IMR-90 (cell line): ENCODE measurements around the gene PPIL4. TPM values are rescaled to one million over a fixed set of nuclear protein-coding genes. Genes with fewer than 3 reads are reported as not detected.

Source experiments
- ATAC-seq: fragments of 200-7000 bp; cut with Tn5 transposase; 2 replicates; pipeline ENCODE4 v1.9.1; 2020; ENCODE audit warnings: low read depth, mild to moderate bottlenecking, moderate library complexity
- BruUV-seq: library from RNA; stranded (reverse); fragments of 400-500 nt; replicated peaks from 2 replicates; lab custom pipeline; 2021; lab: Mats Ljungman, UMichigan
- CTCF ChIA-PET: fragments of 300-600 bp; formaldehyde crosslinking; extraction: SDS; loops from one replicate; lab custom pipeline; 2021; ENCODE audit warnings: antibody characterized with exemption; lab: Yijun Ruan, JAX
- POLR2A ChIA-PET: fragments of 300-600 bp; sonication (Branson Sonifier 250); formaldehyde crosslinking; loops from one replicate; lab custom pipeline; 2022; ENCODE audit warnings: antibody characterized with exemption; ENCODE audit not compliant: unreplicated experiment; lab: Charles Lee
- DNase-seq: peaks from one replicate; pipeline ENCODE4 v3.0.0; 2013
- H2AFZ ChIP-seq: replicated peaks from 2 replicates; pipeline ENCODE3; 2013; ENCODE audit warnings: low read length, mild to moderate bottlenecking; ENCODE audit not compliant: poor library complexity
- H2AK5ac ChIP-seq: 2 replicates; pipeline ENCODE4 v1.6.1; 2013; ENCODE audit warnings: low read depth, low read length, inconsistent platforms
- H2AK9ac ChIP-seq: replicated peaks from 2 replicates; pipeline ENCODE3; 2013; ENCODE audit warnings: mild to moderate bottlenecking, low read depth, low read length, moderate library complexity; ENCODE audit not compliant: poor library complexity
- H2BK120ac ChIP-seq: 2 replicates; pipeline ENCODE4 v1.6.1; 2013; ENCODE audit warnings: low read depth, low read length, inconsistent platforms
- H2BK15ac ChIP-seq: 3 replicates; pipeline ENCODE4 v1.6.1; 2013; ENCODE audit warnings: low read depth, low read length, inconsistent platforms
- H2BK20ac ChIP-seq: 2 replicates; pipeline ENCODE4 v1.6.1; 2013; ENCODE audit warnings: low read depth, mild to moderate bottlenecking, inconsistent platforms, low read length, moderate library complexity
- H2BK5ac ChIP-seq: 2 replicates; pipeline ENCODE4 v1.6.1; 2013; ENCODE audit warnings: mild to moderate bottlenecking, low read depth, low read length, inconsistent platforms; ENCODE audit not compliant: poor library complexity, severe bottlenecking
- H3K14ac ChIP-seq: replicated peaks from 2 replicates; pipeline ENCODE4 v1.6.1; 2013; ENCODE audit warnings: low read depth, low read length, inconsistent platforms
- H3K18ac ChIP-seq: 2 replicates; pipeline ENCODE4 v1.6.1; 2013; ENCODE audit warnings: low read depth, low read length, control low read depth
- H3K23ac ChIP-seq: 2 replicates; pipeline ENCODE4 v1.6.1; 2013; ENCODE audit warnings: low read depth, low read length, inconsistent platforms
- H3K27ac ChIP-seq: 2 replicates; pipeline ENCODE4 v1.5.1; 2013; ENCODE audit warnings: mild to moderate bottlenecking, control low read depth, low read length; ENCODE audit not compliant: insufficient read depth
- H3K27me3 ChIP-seq: 2 replicates; pipeline ENCODE4 v1.6.1; 2013; ENCODE audit warnings: low read length; ENCODE audit not compliant: control insufficient read depth, insufficient read depth
- H3K36me3 ChIP-seq: 2 replicates; pipeline ENCODE4 v1.6.1; 2013; ENCODE audit warnings: low read length, mixed read lengths; ENCODE audit not compliant: control insufficient read depth, insufficient read depth
- H3K4ac ChIP-seq: 2 replicates; pipeline ENCODE4 v1.6.1; 2013; ENCODE audit warnings: low read depth, low read length, inconsistent platforms
- H3K4me1 ChIP-seq: 2 replicates; pipeline ENCODE4 v1.6.1; 2013; ENCODE audit warnings: low read length, mixed read lengths; ENCODE audit not compliant: control insufficient read depth, insufficient read depth
- H3K4me2 ChIP-seq: 2 replicates; pipeline ENCODE4 v1.6.1; 2013; ENCODE audit warnings: low read depth, mild to moderate bottlenecking, control low read depth, low read length, moderate library complexity
- H3K4me3 ChIP-seq: 2 replicates; pipeline ENCODE4 v1.5.1; 2013; ENCODE audit warnings: low read depth, mild to moderate bottlenecking, control low read depth, low read length, moderate library complexity; ENCODE audit not compliant: insufficient read depth
- H3K56ac ChIP-seq: 2 replicates; pipeline ENCODE4 v1.6.1; 2013; ENCODE audit warnings: low read length, inconsistent platforms; ENCODE audit not compliant: insufficient read depth; ENCODE audit errors: extremely low read depth
- H3K79me1 ChIP-seq, 2 experiments: 2 replicates each; pipeline ENCODE4 v1.6.1; 2013; ENCODE audit warnings: low read length in 2 of 2, inconsistent platforms in 1 of 2, low read depth in 1 of 2
- H3K9ac ChIP-seq: 2 replicates; pipeline ENCODE4 v1.6.1; 2013; ENCODE audit warnings: low read depth, low read length, control low read depth
- H3K9me1 ChIP-seq: 2 replicates; pipeline ENCODE4 v1.6.1; 2013; ENCODE audit warnings: low read length, inconsistent platforms; ENCODE audit not compliant: insufficient read depth
- H3K9me3 ChIP-seq: 2 replicates; pipeline ENCODE4 v1.6.1; 2013; ENCODE audit warnings: low read length; ENCODE audit not compliant: control insufficient read depth, insufficient read depth
- H4K20me1 ChIP-seq: 2 replicates; pipeline ENCODE4 v1.6.1; 2013; ENCODE audit warnings: low read length, inconsistent platforms; ENCODE audit not compliant: insufficient read depth
- H4K5ac ChIP-seq: 2 replicates; pipeline ENCODE4 v1.6.1; 2013; ENCODE audit warnings: mild to moderate bottlenecking, low read depth, low read length, control low read depth
- H4K8ac ChIP-seq, 2 experiments: 2 replicates each; pipeline ENCODE4 v1.6.1; 2013; ENCODE audit warnings: low read depth in 2 of 2, low read length in 2 of 2, control low read depth in 1 of 2, inconsistent platforms in 1 of 2
- H4K91ac ChIP-seq: 2 replicates; pipeline ENCODE4 v1.6.1; 2013; ENCODE audit warnings: low read depth, low read length, inconsistent platforms; ENCODE audit not compliant: insufficient read depth
- BHLHE40 ChIP-seq: fragments of 150-350 bp; IDR thresholded peaks from 2 replicates; pipeline ENCODE4 v1.6.1; 2016; ENCODE audit warnings: mild to moderate bottlenecking, low read depth, low read length
- FOS ChIP-seq: fragments of 150-350 bp; IDR thresholded peaks from 2 replicates; pipeline ENCODE4 v1.6.1; 2016; ENCODE audit warnings: low read depth, low read length
- MAFK ChIP-seq: IDR thresholded peaks from 2 replicates; pipeline ENCODE4 v1.6.1; 2012; ENCODE audit warnings: low read depth, low read length, improper control_type of control experiment
- MXI1 ChIP-seq: IDR thresholded peaks from 2 replicates; pipeline ENCODE4 v1.6.1; 2012; ENCODE audit warnings: low read depth, mild to moderate bottlenecking, low read length, moderate library complexity, borderline replicate concordance
- NFE2L2 ChIP-seq: fragments of 150-350 bp; IDR thresholded peaks from 2 replicates; pipeline ENCODE4 v1.6.1; 2016; ENCODE audit warnings: low read depth, mild to moderate bottlenecking, low read length
- WGBS, 2 experiments: methylation state at CpG; one replicate each; pipeline versions ENCODE4 v1.1.5 to v1.1.7; 2013; ENCODE audit warnings: missing lambda C conversion rate in 2 of 2; ENCODE audit not compliant: insufficient read length in 1 of 2; ENCODE audit errors: extremely low coverage in 2 of 2; 5-methylcytosine and 5-hydroxymethylcytosine counted together
- dilution Hi-C: fragments of 300-500 bp; cut with HindIII; formaldehyde crosslinking; loops from one replicate; pipeline ENCODE4 v1.14.3; 2018; ENCODE audit warnings: low sequenced_read_pairs; ENCODE audit not compliant: unreplicated experiment
- in situ Hi-C: fragments of 300-500 bp; cut with MboI; formaldehyde crosslinking; loops from 3 replicates; pipeline ENCODE4 v1.14.3; 2019; ENCODE audit warnings: low sequenced_read_pairs, inconsistent platforms, mixed read lengths
- intact Hi-C: fragments of 100-400 bp; cut with micrococcal nuclease; formaldehyde crosslinking; loops from 2 replicates; pipeline ENCODE4 v1.10.0; 2022
- polyA plus RNA-seq, 3 experiments: library from polyadenylated mRNA; depleted of rRNA; stranded (reverse); fragments of >200 nt; gene quantifications; 2 replicates each; pipeline ENCODE4 v1.2.3, GENCODE V29; 2012; ENCODE audit warnings: low replicate concordance in 1 of 3
- total RNA-seq: library from RNA; depleted of rRNA; stranded (reverse); fragments of >200 nt; gene quantifications from 2 replicates; pipeline ENCODE4 v1.2.3, GENCODE V29; 2012

The PPIL4 gene
- total and polyA plus RNA-seq, 2 of the 4 experiments (the other 2 are of a cell fraction): 10.6 to 13.3 TPM

DNA sequence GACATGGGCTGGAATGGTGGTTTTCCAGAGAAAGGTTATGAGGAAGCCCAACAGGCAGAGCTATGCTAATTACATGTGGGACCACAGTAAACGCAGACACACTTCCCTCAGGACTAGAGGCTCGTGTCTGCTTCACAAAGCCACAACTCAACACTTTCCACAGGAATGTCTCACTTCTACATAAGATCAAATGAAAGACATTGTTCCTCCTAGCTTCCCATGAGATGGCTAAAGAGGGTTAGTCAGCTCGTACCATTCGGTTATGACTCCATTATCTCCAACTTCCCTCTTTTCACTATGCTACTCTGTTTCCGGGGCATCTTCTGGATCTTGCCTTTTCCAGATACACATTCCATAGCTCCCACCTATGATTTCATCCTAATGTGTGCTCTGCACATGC is 31.9 kb downstream of the PPIL4 start:
- intact Hi-C loops (loop anchor here (10.0 kb wide), 1 partner anchor 939 kb away; no protein-coding TSS in a partner anchor), dilution Hi-C loops (no loop called here), in situ Hi-C loops (loop anchor here (10.0 kb wide), 1 partner anchor 939 kb away; no protein-coding TSS in a partner anchor)
- no peak overlapping the region for H2BK120ac ChIP-seq
- H2AK9ac ChIP-seq: no peak overlapping the region
- ATAC-seq: no peak
- no peak for DNase-seq
- H4K20me1 ChIP-seq: 0 out of 2 replicates have a peak, but pooled peaks cover 3% of the 10 kb centered on the region
- no peaks in the 10 kb centered on the region for H3K27me3 ChIP-seq
- no peak overlapping the region for H2AK5ac ChIP-seq
- no peak overlapping the region for H3K4ac ChIP-seq
- ChIA-PET CTCF (interaction anchor here (0.9 to 1.3 kb wide), 2 partner anchors 82 to 485 kb away, joined by 3 to 4 read pairs; no protein-coding TSS in a partner anchor), POLR2A (no interaction called here)
- no peak overlapping the region for H2BK20ac ChIP-seq
- no TSS peak for BruUV-seq
- H3K27ac ChIP-seq: no peak overlapping the region
- H3K14ac ChIP-seq: no peak overlapping the region
- H4K8ac ChIP-seq: no peak overlapping the region
- no peak overlapping the region for H3K23ac ChIP-seq
- H2BK5ac ChIP-seq: no peak overlapping the region
- no peak overlapping the region for H3K9ac ChIP-seq
- H3K79me1 ChIP-seq: peaks cover 3 to 21% of the 10 kb centered on the region in 2 experiments; a peak in 3 of 4 replicates
- no peak overlapping the region for H3K18ac ChIP-seq
- no peak for TF ChIP-seq NFE2L2
- no peak for TF ChIP-seq BHLHE40
- TF ChIP-seq FOS: no peak
- no peak for TF ChIP-seq MXI1
- no peak for TF ChIP-seq MAFK
- H3K4me2 ChIP-seq: no peak overlapping the region
- 95% methylated on average over 3 of the region's 5 CpGs; no CpG with 5 or more reads in 1 of the 2 experiments for WGBS, 2 experiments
- H3K9me1 ChIP-seq: no peaks in the 10 kb centered on the region
- H2BK15ac ChIP-seq: no peak overlapping the region
- no peak overlapping the region for H2AFZ ChIP-seq
- H3K36me3 ChIP-seq: 0 out of 2 replicates have a peak, but pooled peaks cover 13% of the 10 kb centered on the region
- H3K4me1 ChIP-seq: no peaks in the 10 kb centered on the region
- H4K91ac ChIP-seq: no peak overlapping the region
- no peaks in the 10 kb centered on the region for H3K9me3 ChIP-seq
- no peak overlapping the region for H4K5ac ChIP-seq
- no peak overlapping the region for H3K4me3 ChIP-seq
- H3K56ac ChIP-seq: no peak overlapping the region
